GM19043 (cell line): ENCODE results near the gene UGT1A4.
"Not testable (repeated sequence)": the region's sequence is repeated elsewhere in the genome, so short reads cannot be mapped to it uniquely, and the experiment has no call there.

Experiments used
- ATAC-seq: cut with Tn5 transposase; IDR thresholded peaks from one replicate; pipeline ENCODE4 v1.9.1; 2021; ENCODE audit warnings: low read depth; ENCODE audit not compliant: unreplicated experiment

The UGT1A4 gene

DNA sequence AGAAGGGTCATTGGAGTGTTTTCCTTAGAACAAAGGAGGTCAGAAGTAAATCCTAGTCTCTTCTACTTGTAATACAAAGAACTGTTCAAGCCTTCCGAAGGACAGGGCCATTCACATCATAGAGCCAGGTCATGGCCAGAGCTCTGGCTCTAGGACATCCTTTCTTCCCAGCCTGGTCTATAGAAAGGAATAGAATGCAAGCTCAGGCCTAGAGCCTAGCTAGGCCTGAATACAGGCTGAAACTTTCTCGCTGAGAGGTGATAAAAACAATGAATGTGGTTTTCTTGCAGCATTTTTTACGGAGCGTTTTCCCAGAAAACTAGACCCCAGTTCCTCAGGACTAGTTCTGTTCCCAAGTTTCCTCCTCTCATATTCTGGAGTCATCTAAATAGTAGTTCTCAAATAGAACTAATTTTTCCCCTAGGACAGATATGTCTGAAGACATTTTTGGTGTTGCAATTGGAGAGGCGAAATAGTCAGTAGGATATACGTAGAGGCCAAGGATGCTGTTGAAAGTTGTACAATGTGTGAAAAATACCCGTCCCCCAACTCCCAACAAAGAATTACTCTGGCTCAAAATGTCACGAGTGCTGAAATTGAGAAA, 19.0 kb upstream of the UGT1A4 start:
- no peak for ATAC-seq

DNA sequence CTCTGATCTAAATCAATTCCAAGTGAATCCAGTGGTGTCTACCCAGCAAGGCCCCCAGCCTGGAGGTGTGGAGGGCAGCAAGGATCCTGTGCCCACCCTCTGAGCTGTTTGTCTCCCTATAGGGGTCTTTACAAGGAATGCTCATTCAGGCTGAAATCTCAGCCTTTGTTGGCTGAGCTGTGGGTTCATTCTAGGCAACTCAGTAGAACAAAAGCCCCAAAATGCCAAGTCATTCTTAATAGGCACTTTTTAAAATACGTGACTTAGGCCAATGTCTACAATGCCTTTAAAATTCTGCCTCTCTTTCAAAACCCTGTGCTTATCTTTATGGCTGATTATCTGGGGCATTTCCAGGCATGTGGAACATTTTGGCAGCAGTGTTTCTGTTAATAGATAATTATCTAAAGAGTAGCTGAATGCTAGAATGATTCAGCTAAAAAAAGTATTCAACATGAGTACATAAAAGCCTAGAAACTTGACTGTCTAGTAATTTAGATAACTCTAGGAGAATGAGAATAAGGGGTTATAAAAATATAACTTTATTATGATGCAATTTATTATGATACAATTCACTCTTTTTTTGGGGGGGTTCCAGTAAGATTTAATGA, 18.4 kb upstream of the UGT1A4 start:
- no peak for ATAC-seq

DNA sequence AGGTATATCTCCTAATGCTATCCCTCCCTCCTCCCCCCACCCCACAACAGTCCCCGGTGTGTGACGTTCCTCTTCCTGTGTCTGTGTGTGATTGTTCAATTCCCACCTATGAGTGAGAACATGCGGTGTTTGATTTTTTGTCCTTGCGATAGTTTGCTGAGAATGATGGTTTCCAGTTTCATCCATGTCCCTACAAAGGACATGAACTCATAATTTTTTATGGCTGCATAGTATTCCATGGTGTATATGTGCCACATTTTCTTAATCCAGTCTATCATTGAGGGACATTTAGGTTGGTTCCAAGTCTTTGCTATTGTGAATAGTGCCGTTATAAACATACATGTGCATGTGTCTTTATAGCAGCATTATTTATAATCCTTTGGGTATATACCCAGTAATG, 17.7 kb upstream of the UGT1A4 start:
- not testable (repeated sequence) for ATAC-seq

DNA sequence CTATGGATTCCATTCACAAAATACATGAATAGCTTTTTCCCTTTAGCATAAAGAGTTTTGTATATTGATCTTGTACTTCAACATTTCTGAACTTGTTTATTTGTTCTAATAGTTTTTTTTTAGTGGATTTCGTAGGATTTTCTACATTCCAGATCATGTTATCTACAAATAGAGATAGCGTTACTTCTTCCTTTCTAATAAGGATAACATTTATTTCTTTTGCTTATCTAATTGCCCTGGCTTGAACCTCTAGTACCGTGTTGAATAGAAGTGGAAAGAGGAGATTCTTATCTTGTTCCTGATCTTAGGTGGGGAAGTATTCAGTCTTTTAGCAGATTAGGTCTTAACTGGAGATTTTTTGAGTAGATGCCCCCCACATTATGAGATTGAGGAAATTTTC, 16.3 kb upstream of the UGT1A4 start:
- no peak for ATAC-seq

DNA sequence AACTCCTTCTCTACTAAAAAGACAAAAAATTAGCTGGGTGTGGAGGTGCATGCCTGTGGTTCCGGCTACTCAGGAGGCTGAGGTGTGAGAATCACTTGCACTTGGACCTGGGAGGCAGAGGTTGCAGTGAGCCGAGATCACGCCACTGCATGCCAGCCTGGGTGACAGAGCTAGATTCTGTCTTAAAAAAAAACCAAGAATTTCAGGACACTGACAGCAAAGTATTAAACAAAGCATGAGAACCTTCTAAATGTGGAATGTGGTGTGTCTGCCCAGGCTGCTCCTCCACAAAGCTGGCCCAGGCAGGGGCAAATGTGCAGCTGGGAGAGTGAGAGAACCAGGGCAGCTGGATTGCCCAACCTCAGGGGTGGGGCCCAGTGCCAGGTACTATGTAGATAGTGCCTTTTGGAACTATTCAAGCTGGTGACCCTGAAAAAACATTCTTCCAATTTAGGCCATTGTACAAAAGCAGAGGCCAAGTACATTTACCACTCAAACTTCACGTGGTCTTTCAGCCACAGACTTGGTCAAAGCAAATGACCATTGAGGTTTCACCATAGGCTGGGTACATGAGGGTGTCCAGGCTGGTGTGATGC, 12.5 kb upstream of the UGT1A4 start:
- no peak for ATAC-seq

DNA sequence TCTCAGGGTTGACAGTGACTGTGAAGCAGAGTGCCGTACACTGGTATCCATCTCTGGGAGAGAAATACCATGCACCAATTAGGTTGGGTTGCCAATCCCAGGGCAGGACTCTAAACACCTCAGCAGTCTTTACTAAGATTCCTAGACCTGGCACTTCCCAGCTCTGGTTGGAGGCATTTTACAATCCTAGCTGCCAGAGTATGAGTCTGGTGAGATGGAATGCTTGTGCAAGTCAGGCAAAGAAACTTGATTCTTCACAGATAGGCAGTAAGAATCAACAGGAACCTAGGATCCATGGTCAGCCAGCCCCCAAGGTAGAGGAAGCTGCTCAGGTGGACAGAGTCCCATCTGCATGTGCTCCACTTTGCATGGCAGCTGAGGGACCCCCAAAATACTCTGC, 11.8 kb upstream of the UGT1A4 start:
- no peak for ATAC-seq

DNA sequence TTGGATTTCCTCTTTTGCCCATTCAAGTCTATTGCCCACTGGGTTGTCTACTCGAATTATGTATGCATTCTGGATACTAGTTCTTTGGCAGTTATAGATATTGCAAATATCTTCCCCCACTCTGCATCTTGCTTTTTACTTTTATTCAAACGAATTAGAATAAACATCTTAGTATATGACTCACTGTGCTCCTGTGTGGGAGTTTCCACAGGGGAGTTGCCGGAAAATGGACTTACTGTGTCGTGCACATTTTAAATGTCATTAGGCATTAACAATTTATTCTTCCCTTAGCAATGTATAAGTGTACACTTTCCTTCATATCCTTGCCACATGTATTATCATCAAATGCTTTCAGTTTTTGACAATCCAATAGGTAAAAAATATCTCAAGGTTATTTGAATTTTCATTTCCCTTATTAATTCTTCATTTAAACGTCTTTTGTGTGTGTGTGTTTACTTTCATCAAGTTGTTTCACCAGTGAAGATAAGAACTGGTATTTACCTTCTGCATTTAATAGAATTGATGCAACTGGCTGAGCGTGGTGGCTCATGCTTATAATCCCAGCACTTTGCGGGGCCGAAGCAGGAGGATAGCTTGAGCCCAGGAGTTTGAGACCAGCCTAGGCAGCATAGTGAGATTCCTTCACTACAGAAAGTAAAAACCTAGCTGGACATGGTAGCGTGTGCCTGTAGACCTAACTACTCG, 10.4 kb upstream of the UGT1A4 start:
- no peak for ATAC-seq

DNA sequence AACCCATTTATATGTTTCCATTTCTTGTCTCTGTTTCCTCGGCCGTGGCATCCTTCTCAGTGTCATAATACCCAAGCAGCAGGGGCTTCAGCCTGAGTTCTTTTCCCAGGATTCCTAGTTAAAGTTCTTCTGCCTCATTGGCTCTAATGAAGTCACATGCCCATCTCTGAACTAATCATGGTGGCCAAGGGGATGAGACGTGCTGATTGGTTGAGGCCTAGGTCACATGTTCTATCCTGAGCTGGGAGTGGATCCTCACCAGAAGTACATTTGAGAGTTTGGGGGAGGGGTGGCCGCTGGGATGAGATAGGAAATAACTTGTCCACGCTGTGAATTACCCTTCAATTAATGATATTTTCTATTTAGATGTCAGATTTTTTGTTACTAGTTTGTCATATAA, 9.6 kb upstream of the UGT1A4 start:
- no peak for ATAC-seq

DNA sequence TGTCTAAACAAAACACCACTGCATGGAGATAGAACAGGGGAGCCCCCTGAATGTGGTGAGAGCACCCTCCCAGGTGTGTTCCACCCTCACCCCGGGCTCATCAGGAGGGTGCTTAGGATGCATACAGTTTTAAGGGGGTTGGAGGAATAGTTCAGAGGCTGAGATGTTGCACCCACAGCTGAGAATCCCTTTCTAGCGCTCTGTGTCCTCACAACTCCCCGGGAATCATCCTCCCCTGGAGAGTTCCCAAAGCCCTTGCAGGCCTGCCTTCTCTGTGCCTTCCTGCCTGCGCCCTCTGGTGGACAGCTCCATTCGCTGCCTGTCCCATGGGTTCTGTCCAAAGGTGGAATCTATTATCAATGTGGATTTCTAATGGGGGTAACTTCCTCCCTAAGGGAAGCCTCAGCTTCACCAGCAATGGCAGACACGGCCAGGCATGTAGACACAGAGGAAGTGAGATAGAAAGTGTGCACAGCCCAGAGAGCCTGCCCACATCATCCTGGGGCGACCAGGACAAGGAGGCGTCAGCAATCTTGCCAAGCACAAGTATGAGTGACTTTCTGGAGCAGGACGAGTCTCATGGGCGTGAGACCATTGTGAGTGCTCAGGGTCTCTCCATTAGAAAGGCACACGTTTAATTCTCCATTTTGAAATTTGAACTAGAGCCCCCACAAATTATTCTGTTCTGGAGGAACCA, 7.1 kb upstream of the UGT1A4 start:
- ATAC-seq, result no peak

DNA sequence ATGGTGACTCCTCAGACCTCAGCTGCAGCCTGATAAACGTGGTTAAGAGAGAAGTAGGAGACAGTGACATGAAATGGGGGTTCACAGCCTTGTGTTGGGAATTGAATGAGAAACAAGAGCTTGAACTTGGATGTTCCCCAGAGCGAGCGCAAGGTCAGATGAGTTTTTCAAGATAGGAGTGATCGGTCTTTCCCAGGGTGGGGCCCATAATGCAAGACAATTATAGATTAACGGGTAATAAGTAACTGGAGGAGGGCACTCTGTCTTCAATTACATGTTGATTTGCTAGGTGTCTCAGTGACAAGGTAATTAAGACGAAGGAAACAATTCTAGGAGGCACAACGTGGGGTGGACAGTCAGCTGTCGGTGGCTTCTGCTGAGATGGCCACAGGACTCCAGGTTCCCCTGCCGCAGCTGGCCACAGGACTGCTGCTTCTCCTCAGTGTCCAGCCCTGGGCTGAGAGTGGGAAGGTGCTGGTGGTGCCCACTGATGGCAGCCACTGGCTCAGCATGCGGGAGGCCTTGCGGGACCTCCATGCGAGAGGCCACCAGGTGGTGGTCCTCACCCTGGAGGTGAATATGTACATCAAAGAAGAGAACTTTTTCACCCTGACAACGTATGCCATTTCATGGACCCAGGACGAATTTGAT, 5.8 kb upstream of the UGT1A4 start, which contains the start of gene UGT1A5:
TSS of gene UGT1A5 (plus strand) at position 297 of the 651 bp plus-strand sequence. CDS start at position 382, 85 bp downstream.
- no peak for ATAC-seq

DNA sequence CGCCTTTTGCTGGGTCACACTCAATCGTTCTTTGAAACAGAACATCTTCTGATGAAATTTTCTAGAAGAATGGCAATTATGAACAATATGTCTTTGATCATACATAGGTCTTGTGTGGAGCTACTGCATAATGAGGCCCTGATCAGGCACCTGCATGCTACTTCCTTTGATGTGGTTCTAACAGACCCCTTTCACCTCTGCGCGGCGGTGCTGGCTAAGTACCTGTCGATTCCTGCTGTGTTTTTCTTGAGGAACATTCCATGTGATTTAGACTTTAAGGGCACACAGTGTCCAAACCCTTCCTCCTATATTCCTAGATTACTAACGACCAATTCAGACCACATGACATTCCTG, 5.3 kb upstream of the UGT1A4 start:
- ATAC-seq, result no peak

DNA sequence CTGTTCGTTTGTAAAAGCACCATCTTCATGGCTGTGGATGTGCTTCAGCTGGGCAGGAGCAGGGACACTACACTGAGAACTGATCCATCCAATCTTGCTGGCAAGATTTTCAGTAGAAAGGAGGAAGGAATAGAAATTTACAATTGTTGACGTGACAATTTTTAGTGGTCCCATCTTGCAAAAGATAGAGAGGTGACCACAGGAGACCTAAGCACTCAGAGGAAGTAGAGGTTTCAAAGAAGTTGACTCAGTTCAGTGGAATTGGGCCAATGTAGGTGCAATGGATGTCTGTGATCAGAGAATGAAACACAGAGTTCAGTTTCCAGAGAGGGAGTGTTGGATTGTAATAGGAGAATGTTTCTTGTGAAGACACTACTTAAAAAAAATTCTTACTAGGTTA, 4.4 kb upstream of the UGT1A4 start:
- ATAC-seq, result no peak

DNA sequence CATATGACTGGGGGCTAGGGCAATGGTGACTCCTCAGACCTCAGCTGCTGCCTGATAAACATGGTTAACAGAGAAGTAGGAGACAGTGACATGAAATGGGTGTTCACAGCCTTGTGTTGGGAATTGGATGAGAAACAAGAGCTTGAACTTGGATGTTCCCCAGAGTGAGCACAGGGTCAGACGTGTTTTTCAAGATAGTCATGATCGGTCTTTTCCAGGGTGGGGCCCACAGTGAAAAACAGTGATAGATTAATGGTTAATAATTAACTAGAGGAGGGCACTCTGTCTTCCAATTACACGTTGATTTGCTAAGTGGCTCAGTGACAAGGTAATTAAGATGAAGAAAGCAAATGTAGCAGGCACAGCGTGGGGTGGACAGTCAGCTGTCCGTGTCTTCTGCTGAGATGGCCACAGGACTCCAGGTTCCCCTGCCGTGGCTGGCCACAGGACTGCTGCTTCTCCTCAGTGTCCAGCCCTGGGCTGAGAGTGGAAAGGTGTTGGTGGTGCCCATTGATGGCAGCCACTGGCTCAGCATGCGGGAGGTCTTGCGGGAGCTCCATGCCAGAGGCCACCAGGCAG, 10.3 kb downstream of the UGT1A4 start, which contains the start of gene UGT1A3:
TSS of gene UGT1A3 (plus strand) at position 320 of the 579 bp plus-strand sequence. CDS start at position 405, 85 bp downstream.
- no peak for ATAC-seq

DNA sequence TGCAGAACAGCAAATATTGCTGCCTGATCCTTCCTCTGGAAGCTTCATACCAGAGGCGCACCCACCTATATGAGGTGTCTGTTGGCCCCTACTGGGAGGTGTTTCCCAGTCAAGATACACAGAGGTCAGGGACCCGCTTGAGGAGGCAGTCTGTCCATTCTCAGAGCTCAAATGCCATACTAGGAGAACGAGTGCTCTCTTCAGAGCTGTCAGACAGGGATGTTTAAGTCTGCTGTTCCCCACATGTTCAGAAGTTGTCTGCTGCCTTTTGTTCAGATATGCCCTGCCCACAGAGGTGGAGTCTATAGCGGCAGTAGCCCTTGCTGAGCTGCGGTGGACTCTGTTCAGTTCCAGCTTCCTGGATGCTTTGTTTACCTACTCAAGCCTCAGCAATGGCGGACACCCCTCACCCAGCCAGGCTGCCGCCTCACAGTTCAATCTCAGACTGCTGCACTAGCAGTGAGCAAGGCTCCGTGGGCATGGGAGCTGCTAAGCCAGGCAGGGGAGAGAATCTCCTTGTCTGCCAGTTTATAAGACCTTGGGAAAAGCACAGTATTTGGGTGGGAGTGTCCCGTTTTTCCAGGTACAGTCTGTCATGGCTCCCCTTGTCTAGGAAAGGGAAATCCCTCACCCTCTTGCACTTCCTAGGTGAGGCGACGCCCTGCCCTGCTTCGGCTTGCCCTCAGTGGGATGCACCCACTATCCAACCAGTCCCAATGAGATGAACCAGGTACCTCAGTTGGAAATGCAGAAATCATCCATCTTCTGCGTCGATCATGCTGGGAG, 18.5 kb downstream of the UGT1A4 start:
- ATAC-seq, result not testable (repeated sequence)

DNA sequence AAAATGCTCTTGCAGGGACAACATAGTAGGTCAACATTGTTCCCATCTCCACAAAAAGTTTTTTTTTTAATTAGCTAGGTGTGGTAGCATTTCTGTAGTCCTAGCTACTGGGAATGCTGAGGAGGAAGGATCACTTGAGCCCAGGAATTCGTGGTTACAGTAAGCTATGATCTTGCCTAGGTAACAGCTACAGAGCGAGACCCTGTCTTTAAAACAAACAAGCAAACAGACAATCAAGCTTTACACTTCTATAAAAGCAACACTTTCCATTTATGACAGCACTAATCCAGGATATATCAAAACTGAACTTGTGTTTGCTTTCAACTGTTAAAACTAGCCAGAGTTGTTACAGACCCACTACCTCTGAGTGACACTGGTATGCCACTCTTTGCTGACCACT, 22.3 kb downstream of the UGT1A4 start:
- ATAC-seq, result no peak

DNA sequence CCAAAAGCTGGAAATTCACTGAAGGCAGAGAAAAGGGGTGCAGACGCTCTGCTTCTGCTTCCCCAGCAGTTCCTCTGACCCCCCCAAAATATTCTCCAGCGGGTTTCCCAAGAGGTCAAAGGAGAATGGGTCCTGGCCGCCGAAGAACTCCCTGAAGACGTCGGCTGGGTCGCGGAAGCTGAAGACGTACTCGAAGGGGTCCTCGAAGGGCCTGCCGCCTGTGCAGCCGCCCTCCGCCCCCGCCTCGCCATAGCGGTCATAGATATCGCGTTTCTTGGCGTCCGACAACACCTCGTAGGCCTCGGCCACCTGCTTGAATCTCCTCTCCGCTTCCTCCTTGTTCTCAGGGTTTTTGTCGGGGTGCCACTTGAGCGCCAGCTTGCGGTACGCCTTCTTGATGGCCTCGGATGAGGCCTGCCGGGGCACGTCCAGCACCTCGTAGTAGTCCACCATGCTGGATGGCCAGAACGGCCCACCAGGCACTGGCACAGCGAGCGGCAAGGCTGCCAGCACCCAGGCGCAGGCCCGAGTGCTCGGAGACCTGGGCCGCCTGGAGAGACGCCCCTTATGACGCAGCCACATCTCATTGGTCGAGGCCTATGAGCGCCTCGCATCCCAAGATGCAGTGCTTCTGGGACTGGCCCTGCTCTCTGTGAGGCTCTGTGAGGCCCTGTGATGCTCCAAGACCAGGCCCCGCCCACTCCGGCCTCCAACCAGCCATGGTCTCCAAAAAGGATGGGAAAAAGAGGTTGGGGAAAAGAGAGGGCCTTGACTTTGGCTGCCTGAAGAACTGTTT, 25.1 kb downstream of the UGT1A4 start:
- ATAC-seq, result no peak

DNA sequence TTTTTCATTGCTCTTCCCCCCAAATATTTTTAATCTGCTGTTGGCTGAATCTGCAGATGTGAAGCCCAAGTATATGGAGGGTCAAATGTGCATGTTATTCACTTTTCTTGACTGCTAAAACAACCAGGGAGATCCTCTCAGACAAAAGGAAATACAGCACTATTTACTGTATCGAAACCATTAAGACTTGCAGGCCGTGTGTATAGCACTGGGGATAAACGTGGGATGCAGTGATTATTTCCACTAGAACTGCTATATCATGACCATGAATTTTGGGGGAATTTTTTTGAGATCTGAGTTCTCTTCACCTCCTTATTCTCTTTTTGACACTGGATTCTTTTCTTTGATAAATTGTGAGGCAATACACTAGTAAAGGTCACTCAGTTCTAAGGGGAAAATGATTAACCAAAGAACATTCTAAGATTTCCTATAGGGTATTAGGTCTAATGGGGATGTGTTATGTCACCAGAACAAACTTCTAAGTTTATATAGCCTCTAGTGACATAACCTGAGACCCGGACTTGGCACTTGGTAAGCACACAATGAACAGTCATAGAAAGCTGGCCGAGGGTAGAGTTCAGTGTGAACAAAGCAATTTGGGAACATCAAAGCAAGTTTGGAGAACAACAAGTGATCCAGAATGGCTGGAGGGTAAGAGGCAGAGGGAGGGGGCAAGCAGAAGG, 26.7 kb downstream of the UGT1A4 start:
- no peak for ATAC-seq

DNA sequence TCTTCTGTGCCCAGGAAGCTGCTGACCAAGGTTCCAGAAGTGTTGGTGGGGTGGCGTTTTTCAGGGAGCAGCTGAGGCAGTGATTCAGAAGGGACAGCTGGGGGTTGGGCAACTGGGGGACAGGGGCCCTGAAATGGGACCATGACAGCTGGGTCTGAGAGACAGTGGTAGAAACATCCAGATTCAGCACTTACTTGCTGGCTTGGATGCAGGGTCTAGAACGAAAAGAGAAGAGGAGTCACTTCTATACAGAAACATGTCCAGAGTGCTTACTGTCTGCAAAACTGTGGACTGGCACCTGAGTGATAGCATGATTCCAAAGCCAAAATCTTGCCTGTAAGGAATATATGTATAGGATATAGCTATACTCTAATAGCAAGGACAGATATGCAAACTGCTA, 27.3 kb downstream of the UGT1A4 start:
- not testable (repeated sequence) for ATAC-seq
